CD14-positive monocyte (primary cell): ENCODE measurements around the gene TRUB2. TPM values are rescaled to one million over a fixed set of nuclear protein-coding genes. Genes with fewer than 3 reads are reported as not detected.

ENCODE experiments used
- DNase-seq, 3 donors: peaks; one replicate each; pipeline ENCODE4 v3.0.0-alpha.2; 2011 to 2022
- H2AFZ ChIP-seq: 2 replicates; pipeline ENCODE4 v1.6.0; 2012; ENCODE audit warnings: mild to moderate bottlenecking, low read depth, low read length, inconsistent platforms; ENCODE audit not compliant: insufficient read depth, poor library complexity, severe bottlenecking
- H3K27ac ChIP-seq, 2 donors: 1 replicate in 1 of 2; 2 replicates in 1 of 2; pipeline ENCODE4 v1.5.1; 2012 to 2013; ENCODE audit warnings: low read length in 2 of 2, control low read depth in 1 of 2, inconsistent platforms in 1 of 2, low read depth in 1 of 2, mild to moderate bottlenecking in 1 of 2
- H3K27me3 ChIP-seq, 2 donors: one replicate each; pipeline versions ENCODE4 v1.6.0 to v1.6.1; 2011 to 2013; ENCODE audit warnings: low read length in 2 of 2; ENCODE audit not compliant: control insufficient read depth in 2 of 2, insufficient read depth in 2 of 2
- H3K36me3 ChIP-seq, 2 donors: replicated peaks in 1 of 2; 1 replicate in 1 of 2; 2 replicates in 1 of 2; pipeline versions ENCODE4 v1.5.1 to v1.6.1; 2012 to 2013; ENCODE audit warnings: low read length in 2 of 2, control low read depth in 1 of 2, inconsistent platforms in 1 of 2, mild to moderate bottlenecking in 1 of 2; ENCODE audit not compliant: insufficient read depth in 2 of 2, control insufficient read depth in 1 of 2
- H3K4me1 ChIP-seq, 2 donors: 1 replicate in 1 of 2; 2 replicates in 1 of 2; pipeline versions ENCODE4 v1.5.1 to v1.6.1; 2012 to 2013; ENCODE audit warnings: low read length in 2 of 2, control low read depth in 1 of 2, inconsistent platforms in 1 of 2, mild to moderate bottlenecking in 1 of 2, moderate library complexity in 1 of 2; ENCODE audit not compliant: insufficient read depth in 2 of 2, control insufficient read depth in 1 of 2
- H3K4me2 ChIP-seq: replicated peaks from 2 replicates; pipeline ENCODE3; 2012; ENCODE audit warnings: low read length, moderate library complexity, mild to moderate bottlenecking; ENCODE audit not compliant: poor library complexity, severe bottlenecking; ENCODE audit errors: extremely low read depth
- H3K4me3 ChIP-seq, 3 experiments: fragments of 200-600 bp in 1 of 3; sonication (generic) in 1 of 3; replicated peaks in 1 of 3; 1 replicate in 2 of 3; 2 replicates in 1 of 3; pipeline ENCODE4 v1.5.1; 2011 to 2013; ENCODE audit warnings: low read length in 3 of 3, mild to moderate bottlenecking in 3 of 3, control low read depth in 2 of 3, low read depth in 2 of 3, inconsistent platforms in 1 of 3, moderate library complexity in 1 of 3
- H3K79me2 ChIP-seq: 2 replicates; pipeline ENCODE4 v1.6.0; 2012; ENCODE audit warnings: mild to moderate bottlenecking, control low read depth, inconsistent platforms, low read length, moderate library complexity; ENCODE audit not compliant: insufficient read depth
- H3K9ac ChIP-seq: 2 replicates; pipeline ENCODE4 v1.6.0; 2017; ENCODE audit warnings: low read length, mild to moderate bottlenecking; ENCODE audit not compliant: insufficient read depth, poor library complexity, severe bottlenecking
- H3K9me3 ChIP-seq, 2 donors: replicated peaks in 1 of 2; 1 replicate in 1 of 2; 2 replicates in 1 of 2; pipeline versions ENCODE4 v1.5.1 to v1.6.1; 2012 to 2013; ENCODE audit warnings: low read length in 2 of 2, control low read depth in 1 of 2; ENCODE audit not compliant: control insufficient read depth in 1 of 2, insufficient read depth in 1 of 2
- H4K20me1 ChIP-seq: 2 replicates; pipeline ENCODE4 v1.6.0; 2012; ENCODE audit warnings: mild to moderate bottlenecking, low read length, control low read depth, moderate library complexity; ENCODE audit not compliant: insufficient read depth
- H3K27ac Mint-ChIP-seq, 7 donors: one replicate each; pipeline ENCODE4 v1.8.0; 2020; ENCODE audit warnings: mild to moderate bottlenecking in 7 of 7, mixed read lengths in 7 of 7, moderate library complexity in 6 of 7, inconsistent platforms in 2 of 7
- H3K27me3 Mint-ChIP-seq, 3 donors: one replicate each; pipeline ENCODE4 v1.8.0; 2021 to 2022; ENCODE audit warnings: low read depth in 3 of 3, mild to moderate bottlenecking in 3 of 3, mixed read lengths in 3 of 3, moderate library complexity in 3 of 3, inconsistent platforms in 1 of 3
- H3K36me3 Mint-ChIP-seq, 2 donors: one replicate each; pipeline ENCODE4 v1.8.0; 2020; ENCODE audit warnings: mixed read lengths in 2 of 2, inconsistent platforms in 1 of 2, mild to moderate bottlenecking in 1 of 2
- H3K4me1 Mint-ChIP-seq: one replicate; pipeline ENCODE4 v1.8.0; 2020; ENCODE audit warnings: mild to moderate bottlenecking, mixed read lengths
- H3K4me3 Mint-ChIP-seq, 2 donors: one replicate each; pipeline ENCODE4 v1.8.0; 2020; ENCODE audit warnings: mild to moderate bottlenecking in 2 of 2, mixed read lengths in 2 of 2, moderate library complexity in 1 of 2
- H3K9me3 Mint-ChIP-seq, 7 donors: one replicate each; pipeline ENCODE4 v1.8.0; 2020 to 2022; ENCODE audit warnings: mixed read lengths in 7 of 7, mild to moderate bottlenecking in 6 of 7, moderate library complexity in 6 of 7, inconsistent platforms in 2 of 7
- CTCF ChIP-seq: fragments of 200-600 bp; IDR thresholded peaks from one replicate; pipeline ENCODE4 v1.8.0; 2022; ENCODE audit warnings: antibody characterized with exemption, mild to moderate bottlenecking
- WGBS: methylation state at CpG from one replicate; pipeline ENCODE4 v1.1.5; 2013; ENCODE audit warnings: missing lambda C conversion rate; ENCODE audit not compliant: insufficient coverage; 5-methylcytosine and 5-hydroxymethylcytosine counted together
- intact Hi-C, 2 donors: fragments of 100-400 bp; cut with micrococcal nuclease; formaldehyde crosslinking; loops; one replicate each; pipeline versions ENCODE4 v1.15.0 to v1.15.1; 2023
- polyA plus RNA-seq, 3 donors: library from polyadenylated mRNA; depleted of rRNA in 1 of 3; unstranded in 2 of 3; stranded (reverse) in 1 of 3; fragments of 300-500 nt in 2 of 3; fragments of >200 nt in 1 of 3; fragmentation: Illumina TruSeq in 2 of 3; gene quantifications; 1 replicate in 2 of 3; 2 replicates in 1 of 3; pipeline ENCODE4 v1.2.3, GENCODE V29; 2012 to 2021

The TRUB2 gene
- polyA plus RNA-seq, 3 donors: 5.9 to 17.0 (median 13.5) TPM

- peaks cover 25 to 42% of the 10 kb centered on the region in 2 donors for H3K36me3 Mint-ChIP-seq
- WGBS: 82% methylated on average over 6 of the region's 9 CpGs
- Histone ChIP-seq H4K20me1 (no peaks in the 10 kb centered on the region), H3K9ac (no peak overlapping the region), H3K36me3 (peaks cover 35 to 41% of the 10 kb centered on the region in 2 donors), H3K4me3 (no peak overlapping the region), H3K79me2 (peaks cover 6% of the 10 kb centered on the region), H3K4me1 (peaks cover 2% of the 10 kb centered on the region in 2 donors), H3K27me3 (no peaks in the 10 kb centered on the region), H3K9me3 (no peaks in the 10 kb centered on the region), H2AFZ (no peak overlapping the region), H3K4me2 (no peak overlapping the region), H3K27ac (no peak overlapping the region)
- intact Hi-C loops: no loop called here
- H3K4me1 Mint-ChIP-seq: no peaks in the 10 kb centered on the region
- no peak overlapping the region for H3K4me3 Mint-ChIP-seq
- no peaks in the 10 kb centered on the region for H3K27me3 Mint-ChIP-seq
- peak overlapping the region in 1 of 7 donors; percentile 31 for H3K27ac Mint-ChIP-seq
- DNase-seq: no peak
- H3K9me3 Mint-ChIP-seq: no peaks in the 10 kb centered on the region
- TF ChIP-seq CTCF: no peak
These were observed 5.8 kb downstream of the TRUB2 start for GRCh38 chr9:128316421-128316820.

GRCh38 chr9:128314697-128315096 is 7.5 kb downstream of the TRUB2 start:
- Mint-ChIP-seq H3K4me3 (no peak overlapping the region), H3K4me1 (no peaks in the 10 kb centered on the region), H3K9me3 (no peaks in the 10 kb centered on the region), H3K27me3 (no peaks in the 10 kb centered on the region), H3K36me3 (peaks cover 40 to 58% of the 10 kb centered on the region in 2 donors), H3K27ac (no peak overlapping the region)
- intact Hi-C loops: no loop called here
- no peak for DNase-seq
- H3K27me3 ChIP-seq: no peaks in the 10 kb centered on the region
- no peaks in the 10 kb centered on the region for H4K20me1 ChIP-seq
- H3K27ac ChIP-seq: no peak overlapping the region
- no peaks in the 10 kb centered on the region for H3K4me1 ChIP-seq
- TF ChIP-seq CTCF: no peak
- no peak overlapping the region for H3K4me3 ChIP-seq
- no peak overlapping the region for H2AFZ ChIP-seq
- no CpG with 5 or more reads among the region's 4 CpGs for WGBS
- H3K79me2 ChIP-seq: no peaks in the 10 kb centered on the region
- no peaks in the 10 kb centered on the region for H3K9me3 ChIP-seq
- no peak overlapping the region for H3K4me2 ChIP-seq
- H3K9ac ChIP-seq: no peak overlapping the region
- peaks cover 52 to 58% of the 10 kb centered on the region in 2 donors for H3K36me3 ChIP-seq
